Tibial nerve (tissue), 4 donors: ENCODE results near the gene RDH14. TPM values are rescaled to one million over a fixed set of nuclear protein-coding genes. Genes with fewer than 3 reads are reported as not detected.

Source experiments
- DNase-seq, 2 donors: peaks; one replicate each; pipeline ENCODE4 v3.0.0-alpha.2; 2019; ENCODE audit warnings: low spot score in 2 of 2
- H3K27ac ChIP-seq, 4 donors: fragments of 200-600 bp; sonication (generic) in 3 of 4; one replicate each; pipeline ENCODE4 v1.5.1; 2017 to 2019; ENCODE audit warnings: mild to moderate bottlenecking in 1 of 4
- H3K27me3 ChIP-seq, 2 donors: fragments of 200-600 bp; sonication (generic) in 1 of 2; one replicate each; pipeline versions ENCODE4 v1.5.1 to v1.6.0; 2017 to 2019
- H3K36me3 ChIP-seq, 3 donors: fragments of 200-600 bp; sonication (generic); one replicate each; pipeline ENCODE4 v1.5.1; 2018 to 2019
- H3K4me1 ChIP-seq, 4 donors: fragments of 200-600 bp; sonication (generic) in 3 of 4; one replicate each; pipeline ENCODE4 v1.5.1; 2017 to 2019
- H3K4me3 ChIP-seq, 4 donors: fragments of 200-600 bp; sonication (generic) in 3 of 4; one replicate each; pipeline ENCODE4 v1.5.1; 2017 to 2019; ENCODE audit warnings: mild to moderate bottlenecking in 1 of 4, moderate library complexity in 1 of 4
- H3K9me3 ChIP-seq, 4 donors: fragments of 200-600 bp; sonication (generic) in 3 of 4; one replicate each; pipeline ENCODE4 v1.5.1; 2017 to 2019
- CTCF ChIP-seq, 5 experiments: fragments of 200-600 bp in 3 of 5; fragments of 450-650 bp in 2 of 5; sonication (generic) in 3 of 5; IDR thresholded peaks; one replicate each; pipeline ENCODE4 v1.5.1; 2016 to 2019; ENCODE audit warnings: antibody characterized with exemption in 5 of 5, mild to moderate bottlenecking in 3 of 5, moderate library complexity in 2 of 5
- EP300 ChIP-seq, 2 donors: sonication (generic); formaldehyde crosslinking; IDR thresholded peaks; one replicate each; pipeline ENCODE4 v1.6.1; 2017; ENCODE audit warnings: antibody characterized with exemption in 2 of 2, mild to moderate bottlenecking in 1 of 2
- POLR2A ChIP-seq, 2 donors: fragments of 450-650 bp; IDR thresholded peaks; one replicate each; pipeline ENCODE4 v1.6.1; 2017; ENCODE audit warnings: antibody characterized with exemption in 2 of 2, mild to moderate bottlenecking in 2 of 2, moderate library complexity in 2 of 2
- WGBS, 2 donors: methylation state at CpG; one replicate each; pipeline ENCODE4 v1.1.5; 2018; 5-methylcytosine and 5-hydroxymethylcytosine counted together
- total RNA-seq, 4 donors: library from RNA; depleted of rRNA; stranded (reverse); fragments of >200 nt; gene quantifications; one replicate each; pipeline ENCODE4 v1.1.0, GENCODE V29; 2016

The RDH14 gene
- total RNA-seq, 4 donors from 2014 or later: 31.5 to 39.6 (median 36.6) TPM

GRCh38 chr2:18580606-18581005, 20.2 kb upstream of the RDH14 start:
- 95 to 96% methylated on average over 3 of the region's 3 CpGs for WGBS, 2 donors

GRCh38 chr2:18578033-18578432, 17.6 kb upstream of the RDH14 start:
- Histone ChIP-seq H3K36me3 (no peaks in the 10 kb centered on the region), H3K9me3 (peaks cover 0 to 13% (median 0%) of the 10 kb centered on the region in 4 donors), H3K27me3 (no peaks in the 10 kb centered on the region), H3K4me3 (no peak overlapping the region), H3K27ac (no peak overlapping the region), H3K4me1 (no peaks in the 10 kb centered on the region)
- TF ChIP-seq EP300 (IDR thresholded peaks at IDR 0.05): no peak
- no peak for DNase-seq

More at GRCh38 chr2:18580606-18581005, 20.2 kb upstream of the RDH14 start:
- Histone ChIP-seq H3K27ac (no peak overlapping the region), H3K27me3 (no peaks in the 10 kb centered on the region), H3K4me3 (no peak overlapping the region), H3K36me3 (no peaks in the 10 kb centered on the region), H3K9me3 (peaks cover 0 to 13% (median 0%) of the 10 kb centered on the region in 4 donors), H3K4me1 (no peaks in the 10 kb centered on the region)
- no peak for DNase-seq
- TF ChIP-seq CTCF (IDR thresholded peaks at IDR 0.05): no peak
- TF ChIP-seq POLR2A (IDR thresholded peaks at IDR 0.05): no peak
- no peak for TF ChIP-seq EP300 (IDR thresholded peaks at IDR 0.05)

GRCh38 chr2:18566145-18566769, 5.8 kb upstream of the RDH14 start:
- Histone ChIP-seq H3K4me1 (peaks cover 0 to under 1% (median 0%) of the 10 kb centered on the region in 4 donors), H3K27ac (no peak overlapping the region), H3K9me3 (peaks cover 0 to 4% (median 0%) of the 10 kb centered on the region in 4 donors), H3K36me3 (peaks cover 0 to 13% (median 0%) of the 10 kb centered on the region in 3 donors), H3K27me3 (no peaks in the 10 kb centered on the region), H3K4me3 (no peak overlapping the region)
- no peak for DNase-seq
- WGBS, 2 donors: 47 to 73% methylated on average over 1 of the region's 1 CpG
- TF ChIP-seq POLR2A (IDR thresholded peaks at IDR 0.05) (no peak), CTCF (IDR thresholded peaks at IDR 0.05) (no peak), EP300 (IDR thresholded peaks at IDR 0.05) (no peak)

- DNase-seq: no peak
- 0% methylated on average over 3 of the region's 3 CpGs for WGBS, 2 donors
- peaks cover 0 to 4% (median 0%) of the 10 kb centered on the region in 4 donors for H3K9me3 ChIP-seq
- peak overlapping the region; percentile 71 to 91 (median 74) for H3K4me3 ChIP-seq
- TF ChIP-seq POLR2A (IDR thresholded peaks at IDR 0.05) (no peak), EP300 (IDR thresholded peaks at IDR 0.05) (peak in 1 of 2 donors; percentile 1), CTCF (IDR thresholded peaks at IDR 0.05) (no peak)
- H3K4me1 ChIP-seq: peaks cover 0 to 40% (median 21%) of the 10 kb centered on the region in 4 donors
- H3K27ac ChIP-seq: peak overlapping the region; percentile 86 to 98 (median 97)
- no peaks in the 10 kb centered on the region for H3K27me3 ChIP-seq
- H3K36me3 ChIP-seq: peaks cover 0 to 13% (median 0%) of the 10 kb centered on the region in 3 donors
Measured at GRCh38 chr2:18560797-18561085, 288 bp upstream of the RDH14 start.

GRCh38 chr2:18559531-18560030, 872 bp downstream of the RDH14 start:
- H3K36me3 ChIP-seq: peaks cover 0 to 20% (median 0%) of the 10 kb centered on the region in 3 donors
- DNase-seq: no peak
- TF ChIP-seq CTCF (IDR thresholded peaks at IDR 0.05) (no peak), EP300 (IDR thresholded peaks at IDR 0.05) (no peak), POLR2A (IDR thresholded peaks at IDR 0.05) (no peak)
- peak overlapping the region; percentile 71 to 91 (median 74) for H3K4me3 ChIP-seq
- H3K27me3 ChIP-seq: no peaks in the 10 kb centered on the region
- H3K27ac ChIP-seq: peak overlapping the region; percentile 86 to 98 (median 97)
- WGBS, 2 donors: 1 to 2% methylated on average over 11 of the region's 11 CpGs
- peaks cover 0 to 40% (median 21%) of the 10 kb centered on the region in 4 donors for H3K4me1 ChIP-seq
- H3K9me3 ChIP-seq: peaks cover 0 to 4% (median 0%) of the 10 kb centered on the region in 4 donors
